GM19463 (cell line): ENCODE measurements around the gene SPEG.
A peak's percentile ranks its signal among the peaks of the same experiment; 100 is the strongest.

Source experiments
- ATAC-seq: cut with Tn5 transposase; IDR thresholded peaks from one replicate; pipeline ENCODE4 v1.9.1; 2021; ENCODE audit warnings: mild to moderate bottlenecking, moderate library complexity; ENCODE audit not compliant: unreplicated experiment

The SPEG gene

GRCh38 chr2:219509780-219510511 lies 75.3 kb downstream of the SPEG start:
- peak; percentile 66 for ATAC-seq

- ATAC-seq, result no peak
Observed at GRCh38 chr2:219510512-219511135, 76.0 kb downstream of the SPEG start.

GRCh38 chr2:219511547-219512325 lies 77.1 kb downstream of the SPEG start:
- no peak for ATAC-seq

- no peak for ATAC-seq
Observed at GRCh38 chr2:219512524-219513216, 78.0 kb downstream of the SPEG start.

DNA sequence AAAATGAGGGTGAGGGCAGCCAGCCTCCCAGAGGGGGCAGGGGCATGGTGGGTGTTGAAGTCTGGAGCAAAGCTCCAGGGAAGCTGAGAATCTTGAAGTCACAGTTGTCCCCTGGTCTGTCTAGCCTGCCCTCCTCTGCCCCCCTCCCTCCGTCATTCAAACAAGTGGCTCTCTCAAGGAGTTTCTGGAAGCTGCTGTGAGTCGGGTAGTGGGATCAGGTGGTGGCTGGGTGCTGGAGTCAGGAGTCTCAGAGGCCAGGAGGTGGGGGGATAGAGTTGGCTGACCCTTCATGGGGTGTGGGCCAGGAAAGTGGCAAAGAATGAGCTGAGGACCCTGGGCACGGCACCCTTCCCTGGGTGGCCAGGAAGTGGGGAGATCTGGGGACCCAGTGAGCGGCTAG lies 79.1 kb downstream of the SPEG start:
- ATAC-seq, result no peak

DNA sequence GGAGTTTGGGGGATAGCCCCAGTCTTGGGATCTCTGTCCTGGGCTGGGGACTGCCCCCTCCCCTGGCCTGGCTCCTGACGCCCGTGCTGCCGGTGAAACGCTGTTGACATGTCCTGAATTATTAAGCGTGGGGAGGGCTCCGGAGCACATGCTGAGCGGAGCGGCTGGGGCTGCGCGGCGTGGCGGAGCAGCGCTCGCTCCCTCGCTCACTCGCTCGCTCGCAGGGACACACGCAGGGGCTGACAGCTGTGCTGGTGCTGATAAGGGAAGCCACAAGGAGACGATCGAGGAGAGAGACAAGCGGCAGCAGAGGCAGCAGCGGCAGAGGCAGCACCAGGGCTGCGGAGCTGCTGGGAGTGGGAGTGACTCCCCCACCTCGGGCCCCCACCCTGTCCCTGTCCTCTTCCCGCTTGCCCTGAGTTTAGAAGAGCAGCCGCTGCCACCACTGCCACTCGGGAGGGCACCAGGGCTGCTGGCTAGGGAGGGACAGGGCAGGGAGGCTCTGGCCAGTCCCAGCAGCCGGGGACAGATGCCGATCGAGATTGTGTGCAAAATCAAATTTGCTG lies 79.6 kb downstream of the SPEG start, which contains the start of gene ASIC4:
ASIC4 (plus strand) TSS at position 287 of the 566 bp plus-strand sequence; CDS start at position 530, 243 bp downstream.
- ATAC-seq, result no peak

DNA sequence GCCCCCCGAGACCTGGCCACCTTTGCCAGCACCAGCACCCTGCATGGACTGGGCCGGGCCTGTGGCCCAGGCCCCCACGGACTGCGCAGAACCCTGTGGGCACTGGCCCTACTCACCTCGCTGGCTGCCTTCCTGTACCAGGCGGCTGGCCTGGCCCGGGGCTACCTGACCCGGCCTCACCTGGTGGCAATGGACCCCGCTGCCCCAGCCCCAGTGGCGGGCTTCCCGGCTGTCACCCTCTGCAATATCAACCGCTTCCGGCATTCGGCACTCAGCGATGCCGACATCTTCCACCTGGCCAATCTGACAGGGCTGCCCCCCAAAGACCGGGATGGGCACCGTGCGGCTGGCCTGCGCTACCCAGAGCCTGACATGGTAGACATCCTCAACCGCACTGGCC lies 80.2 kb downstream of the SPEG start:
- ATAC-seq, result no peak

GRCh38 chr2:219515874-219516629 lies 81.4 kb downstream of the SPEG start:
- no peak for ATAC-seq

DNA sequence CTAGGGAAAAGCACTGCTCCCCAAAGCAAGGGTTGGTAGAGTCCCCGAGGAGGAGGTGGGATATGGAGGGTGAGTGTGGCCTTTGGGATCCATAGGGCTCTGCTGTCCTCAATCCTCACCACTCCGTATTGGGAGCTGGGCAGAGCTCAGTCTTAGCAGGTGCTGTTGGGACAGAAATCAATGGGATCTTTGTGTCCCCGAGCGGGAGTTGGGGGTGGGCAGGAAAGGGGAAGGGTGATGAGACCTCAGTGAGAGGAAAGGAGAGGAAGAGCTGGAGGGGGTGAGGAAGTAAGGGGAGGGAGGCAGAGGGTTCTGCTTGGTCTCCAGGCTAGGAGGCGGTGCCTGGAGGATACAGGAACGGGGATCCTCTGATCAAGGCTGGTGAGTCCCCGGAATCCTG lies 82.2 kb downstream of the SPEG start:
- ATAC-seq, result no peak

- ATAC-seq, result no peak
Observed at GRCh38 chr2:219517954-219518778, 83.5 kb downstream of the SPEG start.

- ATAC-seq, result no peak
Observed at GRCh38 chr2:219519526-219519916, 84.9 kb downstream of the SPEG start.

GRCh38 chr2:219520079-219520478 lies 85.4 kb downstream of the SPEG start:
- no peak for ATAC-seq

GRCh38 chr2:219521066-219521880 lies 86.6 kb downstream of the SPEG start:
- no peak for ATAC-seq

GRCh38 chr2:219522111-219523030 lies 87.7 kb downstream of the SPEG start:
- ATAC-seq, result no peak

DNA sequence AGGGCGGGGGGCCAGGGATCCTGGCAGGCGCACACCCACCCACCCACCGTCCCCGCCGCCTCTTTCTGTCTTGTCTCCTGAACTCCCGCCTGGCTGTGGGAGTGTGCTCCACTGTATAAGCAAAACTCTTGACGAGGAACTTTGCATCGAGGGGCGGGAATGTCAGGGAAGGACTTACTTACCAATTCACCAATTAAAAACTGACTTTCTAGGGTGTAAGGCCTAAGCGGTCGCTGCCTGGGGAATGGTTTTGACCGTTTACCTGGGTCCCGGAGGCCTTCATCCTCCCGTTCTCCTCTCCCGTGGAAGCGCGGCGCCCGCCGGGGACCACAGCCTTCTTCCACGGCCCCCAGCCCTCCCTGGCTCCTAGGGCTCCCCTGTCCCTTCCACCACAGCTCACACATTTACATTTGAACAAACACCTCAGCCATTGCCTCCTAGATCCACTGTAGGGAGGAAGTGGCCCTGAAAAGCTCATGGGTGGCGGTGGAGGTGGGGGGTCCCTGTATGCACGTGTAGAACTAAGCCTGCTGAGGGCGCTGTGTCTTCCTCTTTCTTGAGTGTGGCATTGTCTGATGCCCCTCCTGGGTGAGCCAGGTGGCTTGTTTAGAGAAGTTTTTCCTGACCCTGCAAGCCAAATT lies 88.5 kb downstream of the SPEG start:
- no peak for ATAC-seq

GRCh38 chr2:219524817-219525216 lies 90.2 kb downstream of the SPEG start:
- ATAC-seq, result no peak
